ENCODE results near the gene TMEM200B.

- no peak for TF ChIP-seq EP300 (IDR thresholded peaks at IDR 0.05; ENCODE audit: borderline replicate concordance)
- TF ChIP-seq RAD21 (IDR thresholded peaks at IDR 0.05; ENCODE audit: low read depth), result no peak
- no peak for TF ChIP-seq TAF1 (IDR thresholded peaks at IDR 0.05; ENCODE audit: low read depth)
- no peak for TF ChIP-seq YY1 (IDR thresholded peaks at IDR 0.05; ENCODE audit: low read depth)
- no peak for TF ChIP-seq MAX (IDR thresholded peaks at IDR 0.05)
- TF ChIP-seq TEAD4 (IDR thresholded peaks at IDR 0.05), result no peak
- TF ChIP-seq NFIC (IDR thresholded peaks at IDR 0.05), result no peak
- no peak for TF ChIP-seq FOXM1 (IDR thresholded peaks at IDR 0.05; ENCODE audit: borderline replicate concordance, low read depth)
These were observed 9.0 kb downstream of the TMEM200B start for GRCh38 chr1:29114654-29115053.

All from Ishikawa (cell line).